GM12874 (cell line): ENCODE data around the gene ZNF84.

Experiments used
- TF ChIP-seq, protein P1 (sequence below): IDR thresholded peaks from 2 replicates; pipeline ENCODE4 v1.5.1; 2011; ENCODE audit warnings: low read depth, mild to moderate bottlenecking, control low read depth, low read length, moderate library complexity; ENCODE audit not compliant: insufficient read depth

The ZNF84 gene

DNA sequence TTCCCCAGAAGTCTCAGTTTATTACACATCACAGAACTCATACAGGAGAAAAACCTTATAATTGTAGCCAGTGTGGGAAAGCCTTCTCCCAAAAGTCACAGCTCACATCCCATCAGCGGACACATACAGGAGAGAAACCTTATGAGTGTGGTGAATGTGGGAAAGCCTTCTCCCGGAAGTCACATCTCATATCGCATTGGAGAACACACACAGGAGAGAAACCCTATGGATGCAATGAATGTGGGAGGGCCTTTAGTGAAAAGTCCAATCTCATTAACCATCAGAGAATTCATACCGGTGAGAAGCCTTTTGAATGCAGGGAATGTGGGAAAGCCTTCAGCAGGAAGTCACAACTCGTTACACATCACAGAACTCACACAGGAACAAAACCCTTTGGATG is 20.1 kb downstream of the ZNF84 start:
- TF ChIP-seq, protein P1, sequence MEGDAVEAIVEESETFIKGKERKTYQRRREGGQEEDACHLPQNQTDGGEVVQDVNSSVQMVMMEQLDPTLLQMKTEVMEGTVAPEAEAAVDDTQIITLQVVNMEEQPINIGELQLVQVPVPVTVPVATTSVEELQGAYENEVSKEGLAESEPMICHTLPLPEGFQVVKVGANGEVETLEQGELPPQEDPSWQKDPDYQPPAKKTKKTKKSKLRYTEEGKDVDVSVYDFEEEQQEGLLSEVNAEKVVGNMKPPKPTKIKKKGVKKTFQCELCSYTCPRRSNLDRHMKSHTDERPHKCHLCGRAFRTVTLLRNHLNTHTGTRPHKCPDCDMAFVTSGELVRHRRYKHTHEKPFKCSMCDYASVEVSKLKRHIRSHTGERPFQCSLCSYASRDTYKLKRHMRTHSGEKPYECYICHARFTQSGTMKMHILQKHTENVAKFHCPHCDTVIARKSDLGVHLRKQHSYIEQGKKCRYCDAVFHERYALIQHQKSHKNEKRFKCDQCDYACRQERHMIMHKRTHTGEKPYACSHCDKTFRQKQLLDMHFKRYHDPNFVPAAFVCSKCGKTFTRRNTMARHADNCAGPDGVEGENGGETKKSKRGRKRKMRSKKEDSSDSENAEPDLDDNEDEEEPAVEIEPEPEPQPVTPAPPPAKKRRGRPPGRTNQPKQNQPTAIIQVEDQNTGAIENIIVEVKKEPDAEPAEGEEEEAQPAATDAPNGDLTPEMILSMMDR, result no peak

DNA sequence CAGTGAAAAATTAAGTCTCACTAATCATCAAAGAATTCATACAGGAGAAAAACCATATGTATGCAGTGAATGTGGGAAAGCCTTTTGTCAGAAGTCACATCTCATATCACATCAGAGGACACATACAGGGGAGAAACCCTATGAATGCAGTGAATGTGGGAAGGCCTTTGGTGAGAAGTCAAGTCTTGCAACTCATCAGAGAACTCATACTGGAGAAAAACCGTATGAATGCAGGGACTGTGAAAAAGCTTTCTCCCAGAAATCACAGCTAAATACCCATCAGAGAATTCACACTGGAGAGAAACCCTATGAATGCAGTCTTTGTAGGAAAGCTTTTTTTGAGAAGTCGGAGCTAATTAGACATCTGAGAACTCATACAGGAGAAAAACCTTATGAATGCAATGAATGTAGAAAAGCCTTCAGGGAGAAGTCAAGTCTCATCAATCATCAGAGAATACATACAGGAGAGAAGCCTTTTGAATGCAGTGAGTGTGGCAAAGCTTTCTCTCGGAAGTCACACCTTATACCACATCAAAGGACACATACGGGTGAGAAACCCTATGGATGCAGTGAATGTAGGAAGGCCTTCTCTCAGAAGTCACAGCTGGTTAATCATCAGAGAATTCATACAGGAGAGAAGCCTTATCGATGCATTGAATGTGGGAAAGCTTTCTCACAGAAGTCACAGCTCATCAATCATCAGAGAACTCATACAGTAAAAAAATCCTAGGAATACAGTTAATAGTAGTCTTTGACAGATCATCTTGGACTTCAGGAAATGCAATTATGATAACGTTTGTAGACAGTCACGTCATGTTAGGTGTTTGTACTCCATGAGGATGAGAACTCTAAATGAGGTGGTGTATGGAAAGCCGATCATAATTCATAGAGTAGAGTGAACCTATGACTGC is 21.1 kb downstream of the ZNF84 start:
- TF ChIP-seq, protein P1, result no peak

DNA sequence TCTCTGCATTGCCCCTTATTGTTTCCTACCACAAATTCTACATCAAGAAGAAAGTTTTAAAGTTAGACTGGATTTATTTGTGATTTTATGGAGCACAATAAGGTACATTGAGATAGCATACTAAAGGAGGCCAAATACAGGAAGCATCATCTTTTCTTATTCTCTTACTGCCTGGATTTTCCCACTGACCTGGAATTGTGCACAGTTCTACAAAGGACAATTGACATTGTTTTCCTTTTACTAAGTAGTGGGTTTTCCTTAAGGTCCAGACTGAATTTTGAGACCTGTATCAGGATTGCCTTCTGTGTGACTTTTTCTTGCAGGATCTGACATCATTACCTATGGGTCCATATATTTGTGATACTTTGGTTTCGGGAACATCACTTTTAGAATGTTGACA is 24.6 kb downstream of the ZNF84 start:
- TF ChIP-seq, protein P1, result no peak

DNA sequence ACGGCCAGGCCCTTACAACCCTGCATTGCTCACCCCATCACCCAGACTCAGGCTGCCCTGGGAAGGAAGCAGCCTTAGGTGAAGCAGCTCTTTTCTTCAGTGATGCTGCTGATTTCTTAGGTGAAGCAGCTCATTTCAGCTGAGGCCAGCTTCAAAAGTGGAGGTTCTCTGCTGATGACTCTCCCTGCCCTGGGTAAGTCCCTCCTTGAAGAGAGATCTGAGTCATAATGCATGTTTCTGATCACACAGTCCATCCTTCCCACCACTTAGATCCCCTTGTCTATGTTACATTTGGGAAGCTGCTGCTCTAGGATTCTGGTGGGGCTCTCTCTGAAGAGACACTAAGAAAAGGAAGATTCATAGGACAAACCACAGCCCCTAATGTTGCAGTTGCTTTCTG is 26.2 kb downstream of the ZNF84 start:
- TF ChIP-seq, protein P1, result no peak

DNA sequence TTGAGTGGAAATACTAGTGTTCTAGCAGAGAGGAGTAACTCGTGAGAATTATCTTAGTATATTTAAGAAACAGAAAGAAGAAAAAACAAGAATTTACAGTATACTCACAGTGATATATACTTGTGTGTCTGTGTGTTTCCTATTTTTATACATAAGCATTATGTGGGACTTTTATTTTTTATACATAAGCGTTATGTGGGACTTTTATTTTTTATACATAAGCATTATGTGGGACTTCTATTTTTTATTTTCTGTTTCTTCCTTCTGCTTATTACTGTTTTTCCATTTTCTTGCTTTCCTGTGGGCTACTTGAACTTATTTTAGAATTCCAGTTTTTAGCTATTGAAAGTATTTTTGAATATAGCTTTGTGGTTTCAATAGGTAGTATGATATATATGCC is 36.5 kb downstream of the ZNF84 start:
- TF ChIP-seq, protein P1, result no peak

DNA sequence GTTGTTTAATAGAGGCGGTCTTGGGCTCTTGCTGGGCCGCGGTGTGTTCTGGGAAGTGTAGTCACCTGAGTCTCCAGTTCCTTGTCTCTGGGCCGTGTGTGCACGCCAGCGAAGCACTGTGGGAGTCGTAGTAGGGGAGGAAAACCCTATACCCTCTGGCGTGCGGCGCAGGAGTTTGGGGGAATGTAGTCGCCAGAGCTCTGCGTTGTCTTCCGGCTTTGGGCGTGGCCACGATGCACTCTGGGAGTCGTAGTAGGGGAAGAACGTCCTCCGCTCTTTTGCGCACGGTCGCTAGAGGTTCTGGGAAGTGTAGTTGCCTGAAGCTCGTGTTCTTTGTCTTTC is 42.7 kb downstream of the ZNF84 start:
- TF ChIP-seq, protein P1, result no peak

DNA sequence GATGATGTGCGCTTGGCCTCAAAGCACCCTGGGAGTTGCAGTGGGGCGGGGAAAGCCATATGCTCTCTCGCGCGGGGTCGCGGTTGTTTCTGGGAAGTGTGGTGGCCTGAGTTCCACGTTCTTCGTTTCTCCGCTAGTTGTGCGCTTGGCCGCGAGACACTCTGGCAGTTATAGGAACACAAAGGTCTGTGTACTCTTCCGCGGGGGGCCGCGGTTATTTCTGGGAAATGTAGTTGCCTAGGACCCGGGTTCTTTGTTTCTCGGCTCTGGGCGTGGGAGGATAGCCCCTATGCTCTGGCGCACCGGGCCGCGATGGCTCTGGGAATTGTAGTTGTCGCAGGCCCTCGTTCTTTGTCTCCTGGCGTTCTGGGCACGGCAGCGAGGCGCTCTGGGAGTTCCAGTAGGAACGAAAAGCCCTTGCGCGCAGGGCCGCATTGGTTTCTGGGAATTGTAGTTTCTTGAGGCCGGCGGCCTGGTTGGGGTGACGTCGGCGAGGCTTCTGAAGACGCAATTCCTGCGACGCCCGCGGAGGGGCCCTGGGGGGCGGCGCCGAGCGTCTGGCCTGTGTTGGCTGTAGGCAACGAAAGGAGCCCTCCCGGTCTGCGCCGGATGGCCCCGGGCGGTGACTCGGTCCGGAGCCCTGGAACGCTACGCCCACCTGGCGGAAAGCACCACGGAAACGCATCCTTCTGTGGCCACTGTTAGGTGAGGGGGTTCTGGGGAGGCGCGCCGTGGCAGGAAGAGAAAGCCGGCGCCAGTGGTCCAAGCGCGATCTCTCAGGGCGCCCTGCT is 43.3 kb downstream of the ZNF84 start, which contains the start of gene ZNF140:
Gene ZNF140 (plus strand): TSS at position 556 of the 791 bp plus-strand sequence. CDS start 398 bp downstream, outside the sequence.
- TF ChIP-seq, protein P1, result peak; percentile 25
